Stimulated activated CD8-positive, alpha-beta memory T cell treated with anti-CD3 and anti-CD28 coated beads, Interleukin-15, amount 100 ng/mL, for 4 hours (primary cell): ENCODE results near the gene CACNA2D4.
A peak's percentile ranks its signal among the peaks of the same experiment; 100 is the strongest.

Experiments
- DNase-seq, 2 donors: peaks; one replicate each; pipeline ENCODE4 v3.0.0-alpha.2; 2020; ENCODE audit warnings: low read depth in 2 of 2

The CACNA2D4 gene

DNA sequence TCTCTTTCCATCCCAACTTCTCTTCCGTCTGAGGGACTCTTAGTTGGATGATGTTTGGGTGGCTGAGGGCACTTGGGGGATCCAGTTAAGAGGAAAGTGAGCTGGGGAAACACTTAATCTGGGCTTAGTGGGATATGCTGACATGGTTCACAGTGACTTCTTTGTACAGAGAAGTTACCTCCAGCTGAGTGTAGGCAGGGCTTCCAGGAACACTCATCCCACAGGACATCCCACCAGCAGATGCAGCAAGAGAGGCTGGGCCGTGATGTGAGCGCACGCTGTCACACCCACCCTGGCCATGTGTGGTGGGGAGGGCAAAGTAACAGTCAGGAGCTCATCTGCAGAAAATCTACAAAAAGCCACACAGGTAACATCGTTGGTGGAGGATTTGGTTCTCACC is 832 bp upstream of the CACNA2D4 start:
- DNase-seq: no peak

GRCh38 chr12:1918884-1919236 is 408 bp upstream of the CACNA2D4 start:
- no peak for DNase-seq

- DNase-seq: no peak
Measured at GRCh38 chr12:1917172-1918070, 1.0 kb downstream of the CACNA2D4 start.

GRCh38 chr12:1916371-1917171 is 1.9 kb downstream of the CACNA2D4 start:
- DNase-seq: no peak

GRCh38 chr12:1915082-1915968 is 3.1 kb downstream of the CACNA2D4 start:
- DNase-seq: no peak

DNA sequence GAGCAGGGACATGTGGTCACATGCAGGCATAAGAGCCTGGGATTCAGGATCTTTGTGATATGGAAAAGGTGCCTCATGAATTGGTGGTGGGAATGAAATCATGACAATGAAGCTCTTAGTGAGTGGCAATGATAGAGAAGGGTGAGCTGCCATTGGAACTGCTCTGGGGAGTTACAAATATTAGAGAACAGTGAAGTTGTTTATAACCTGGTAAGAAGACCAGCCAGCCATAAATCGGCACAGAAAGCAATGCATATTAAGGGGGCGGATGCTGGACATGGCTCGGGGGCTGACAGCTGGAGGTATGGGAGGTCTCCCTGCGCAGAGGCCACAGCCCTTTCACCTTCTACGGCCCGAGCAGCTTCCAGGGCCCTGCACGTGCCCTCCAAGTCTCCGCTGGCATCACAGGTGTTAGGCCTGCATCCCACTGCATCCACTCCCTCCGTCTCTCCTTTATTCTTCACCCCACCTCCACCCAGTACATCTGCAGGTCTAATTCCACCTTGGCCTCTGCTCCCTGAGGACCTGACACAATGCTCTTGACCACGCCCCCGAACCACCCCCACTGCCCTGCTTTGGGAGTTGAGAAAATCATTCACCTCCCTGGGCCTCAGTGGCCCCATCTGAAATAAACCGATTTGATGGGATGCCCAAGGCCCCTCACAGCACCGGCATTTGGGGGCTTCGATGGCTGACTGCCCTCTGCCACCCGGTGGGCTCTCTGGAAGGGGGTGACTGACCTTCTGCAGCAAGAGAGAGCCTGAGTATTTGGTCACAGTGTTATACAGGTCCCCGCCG is 4.1 kb downstream of the CACNA2D4 start:
- DNase-seq: no peak

DNA sequence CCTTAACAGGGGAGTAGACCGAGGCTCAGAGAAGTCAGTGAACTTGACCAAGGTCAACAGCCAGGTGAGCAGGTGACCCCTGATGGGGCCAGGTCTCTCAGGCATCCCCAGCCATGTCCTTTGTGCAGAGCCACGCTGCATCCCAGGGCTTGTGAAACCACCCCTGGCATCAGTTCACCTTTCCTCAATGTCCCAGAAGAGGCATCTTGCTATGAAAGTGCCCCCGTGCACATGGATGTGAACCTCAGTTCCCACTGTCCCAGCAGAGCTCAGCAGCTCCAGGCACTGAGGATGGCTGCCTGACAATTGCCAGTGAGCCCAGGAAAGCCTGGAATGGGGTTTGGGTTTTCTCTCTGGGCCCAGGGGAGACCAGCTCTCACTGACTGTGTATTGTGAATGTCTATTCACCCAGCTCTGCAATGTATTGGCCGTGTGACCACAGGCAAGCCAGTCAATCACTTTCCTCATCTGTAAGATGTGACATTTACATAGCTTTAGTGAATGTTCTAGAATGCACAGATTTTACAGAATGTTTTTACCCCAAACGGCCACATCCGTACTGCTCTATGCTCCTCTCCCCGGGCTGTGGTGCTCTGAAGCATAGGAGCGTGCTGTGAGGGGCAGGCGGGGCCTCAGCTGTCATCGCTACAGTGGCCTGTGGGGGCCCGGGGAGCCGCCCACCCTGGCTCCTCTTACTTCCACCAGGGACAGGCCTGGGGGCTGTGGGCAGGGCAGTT is 4.9 kb downstream of the CACNA2D4 start:
- no peak for DNase-seq

DNA sequence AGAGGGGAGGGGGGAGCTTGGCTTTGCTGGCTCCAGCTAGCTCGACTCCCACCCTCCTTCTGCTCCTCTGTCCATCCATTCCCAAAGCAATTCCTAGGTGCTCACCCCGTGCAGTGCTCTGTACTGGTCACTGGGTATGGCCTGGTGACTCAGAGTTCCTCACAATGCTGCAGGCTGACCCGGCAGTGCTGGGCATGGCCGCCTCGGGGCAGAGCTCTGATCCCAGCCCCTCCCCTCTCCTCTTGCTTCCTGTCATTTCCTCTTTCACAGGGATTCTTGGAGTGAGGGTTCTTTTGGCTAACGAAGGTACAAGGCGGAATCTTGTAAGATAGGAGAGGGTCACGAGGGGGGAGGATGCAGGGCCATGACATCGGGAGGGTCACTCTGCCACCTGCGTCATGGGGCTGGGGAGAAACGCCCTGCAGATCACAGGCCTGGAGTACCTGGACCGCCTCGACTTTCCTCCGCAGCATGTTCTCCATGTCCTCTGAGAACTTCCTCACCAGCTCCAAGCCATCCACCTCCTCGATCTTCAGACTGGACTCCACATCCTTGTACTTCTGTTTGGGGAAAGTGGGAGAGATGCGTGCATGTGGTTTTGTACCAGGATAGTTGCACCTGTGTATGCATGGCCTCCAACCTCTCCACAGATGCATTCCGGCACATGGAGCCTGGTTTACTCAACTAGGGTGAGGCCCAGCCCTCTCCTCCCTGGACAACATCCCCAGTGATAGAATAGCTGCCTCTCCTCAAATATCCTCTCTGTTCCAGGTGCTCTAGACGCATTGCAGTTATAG is 5.7 kb downstream of the CACNA2D4 start:
- DNase-seq: no peak

DNA sequence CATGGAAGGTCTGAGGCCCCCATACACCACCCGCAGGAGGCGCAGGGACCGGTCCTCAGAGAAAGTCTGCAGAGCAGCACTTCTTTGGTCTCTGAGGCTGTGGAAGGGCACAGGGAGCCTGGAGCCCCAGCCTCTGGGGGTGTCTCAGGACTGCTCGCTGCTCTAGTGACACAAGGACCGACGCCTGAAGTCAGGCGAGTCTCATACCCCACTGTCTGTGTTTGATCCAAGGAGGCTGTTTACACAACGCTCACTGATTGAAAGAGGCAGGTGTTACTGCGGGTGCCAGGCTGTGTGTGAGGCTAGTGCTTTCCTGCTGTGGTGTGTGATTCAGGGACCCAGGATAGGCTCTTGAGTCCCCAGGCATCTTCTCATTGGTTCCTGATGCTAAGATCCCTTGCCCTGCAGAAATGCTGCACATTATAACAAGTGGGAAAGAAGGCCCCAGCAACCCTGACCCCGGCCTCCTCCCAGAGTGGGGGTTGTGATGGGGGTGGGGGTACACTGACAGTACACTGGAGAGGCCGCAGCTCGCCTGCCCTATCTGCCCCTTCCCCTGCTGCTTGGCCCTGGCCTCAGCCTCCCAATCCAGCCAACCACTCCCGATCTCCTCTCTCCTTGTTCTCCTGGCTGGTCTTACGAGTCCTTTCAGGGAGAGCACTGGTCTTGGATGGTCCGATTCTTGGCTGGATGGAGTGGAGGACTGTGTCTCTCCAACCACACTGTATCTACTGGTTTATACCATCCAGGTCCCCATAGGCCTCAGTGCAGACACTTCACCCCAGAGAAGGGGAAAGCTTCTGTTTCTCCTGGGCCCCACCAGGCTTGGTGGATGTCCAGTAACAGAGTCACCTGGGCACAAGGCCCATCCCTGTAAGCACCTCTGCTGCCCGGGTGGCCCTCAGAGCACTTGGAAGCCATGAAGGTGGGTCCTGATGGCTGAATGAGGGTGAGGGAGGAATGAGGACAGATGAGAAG is 6.6 kb downstream of the CACNA2D4 start:
- no peak for DNase-seq

- DNase-seq: no peak
Measured at GRCh38 chr12:1910468-1910867, 8.0 kb downstream of the CACNA2D4 start.

DNA sequence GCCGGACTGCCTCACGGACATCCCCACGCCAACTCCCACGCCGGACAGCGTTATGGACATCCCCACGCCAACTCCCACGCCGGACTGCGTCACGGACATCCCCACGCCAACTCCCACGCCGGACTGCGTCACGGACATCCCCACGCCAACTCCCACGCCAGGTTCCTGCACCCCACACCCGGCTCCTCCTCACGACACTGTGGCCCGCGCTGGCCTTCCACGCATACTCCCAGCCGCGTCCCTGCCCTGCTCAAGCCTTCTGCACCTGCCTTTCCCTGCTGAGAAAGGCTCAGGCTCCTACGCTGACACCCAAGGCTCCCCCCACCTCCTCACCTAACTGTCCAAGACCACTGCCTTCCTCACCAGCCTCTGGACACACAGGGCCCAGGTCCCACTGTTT is 9.7 kb downstream of the CACNA2D4 start:
- no peak for DNase-seq

DNA sequence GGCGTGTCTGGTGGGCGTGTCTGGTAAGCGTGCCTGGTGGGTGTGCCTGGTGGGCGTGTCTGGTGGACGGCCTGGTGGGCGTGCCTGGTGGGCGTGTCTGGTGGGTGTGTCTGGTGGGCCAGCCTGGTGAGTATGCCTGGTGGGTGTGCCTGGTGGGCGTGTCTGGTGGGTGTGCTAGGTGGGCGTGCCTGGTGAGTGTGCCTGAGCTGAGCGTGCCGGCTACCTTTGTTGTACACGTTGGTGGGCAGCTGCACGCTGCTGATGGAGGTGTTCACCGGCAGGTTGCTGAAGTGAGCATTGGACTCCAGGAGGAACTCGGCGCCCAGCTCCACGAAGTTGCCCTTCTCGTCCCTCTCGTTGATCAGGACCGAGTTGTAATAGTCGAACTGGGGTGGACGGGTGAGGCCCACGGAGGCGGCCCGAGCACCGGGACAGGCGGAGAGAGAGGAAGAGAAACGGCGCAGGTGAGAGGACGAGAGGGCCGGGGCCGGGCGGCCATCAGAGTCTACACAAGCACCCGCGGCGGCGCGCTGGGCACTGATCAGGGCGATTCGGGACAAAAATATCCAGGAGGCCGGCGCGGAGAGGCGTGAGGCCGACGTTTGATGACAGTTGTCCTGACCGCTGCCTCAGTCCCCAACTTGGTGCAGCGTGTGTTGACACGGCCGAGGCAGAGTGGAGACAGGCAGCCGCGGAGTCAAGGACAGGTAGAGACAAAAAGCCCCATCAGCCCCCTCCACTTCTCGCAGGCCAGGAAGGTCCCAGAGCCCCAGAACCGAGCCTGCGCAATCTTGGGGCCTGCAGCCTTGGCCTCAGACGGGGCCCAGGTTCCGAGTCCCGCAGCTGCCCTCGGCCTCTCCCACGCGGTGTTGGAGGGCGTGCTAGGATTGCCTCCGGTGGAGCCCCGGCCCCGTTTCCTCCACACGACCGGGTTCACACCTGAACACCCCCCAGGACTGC is 10.5 kb downstream of the CACNA2D4 start:
- DNase-seq: peak in 1 of 2 donors; percentile 10

DNA sequence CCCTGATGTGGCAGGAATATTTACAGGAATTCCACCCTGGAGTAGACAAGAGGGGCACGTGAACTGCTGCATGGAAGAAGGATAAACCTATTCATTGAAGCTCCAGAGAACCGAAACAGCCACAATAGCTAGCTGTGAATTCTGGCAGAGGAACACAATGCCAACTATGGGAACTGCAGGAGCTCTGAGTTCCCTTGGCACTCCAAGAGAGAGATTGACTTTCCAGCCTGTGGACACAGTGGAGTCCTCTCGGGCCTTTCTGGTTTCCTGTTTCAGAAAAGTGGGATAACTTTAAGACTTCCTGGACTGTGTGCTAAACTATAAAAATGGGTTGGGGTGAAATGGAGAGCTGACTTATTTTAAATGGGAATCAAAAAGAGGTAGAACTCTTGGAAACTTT is 11.9 kb downstream of the CACNA2D4 start:
- no peak for DNase-seq

DNA sequence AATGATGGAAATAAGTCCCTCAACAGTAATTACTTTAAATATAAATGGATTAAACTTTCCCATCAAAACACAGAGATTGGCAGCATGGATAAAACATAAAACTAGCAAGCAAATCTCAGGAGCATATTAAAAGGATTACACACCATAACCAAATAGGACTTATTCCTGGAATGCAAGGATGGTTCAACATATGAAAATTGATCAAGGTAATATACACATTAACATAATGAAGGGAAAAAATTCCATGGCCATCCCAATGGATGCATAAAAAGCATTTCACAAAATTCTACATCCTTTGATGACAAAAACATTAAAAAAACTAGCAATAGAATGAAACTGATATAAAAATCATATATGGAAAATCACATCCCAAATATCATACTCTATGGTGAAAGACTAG is 13.6 kb downstream of the CACNA2D4 start:
- no peak for DNase-seq

DNA sequence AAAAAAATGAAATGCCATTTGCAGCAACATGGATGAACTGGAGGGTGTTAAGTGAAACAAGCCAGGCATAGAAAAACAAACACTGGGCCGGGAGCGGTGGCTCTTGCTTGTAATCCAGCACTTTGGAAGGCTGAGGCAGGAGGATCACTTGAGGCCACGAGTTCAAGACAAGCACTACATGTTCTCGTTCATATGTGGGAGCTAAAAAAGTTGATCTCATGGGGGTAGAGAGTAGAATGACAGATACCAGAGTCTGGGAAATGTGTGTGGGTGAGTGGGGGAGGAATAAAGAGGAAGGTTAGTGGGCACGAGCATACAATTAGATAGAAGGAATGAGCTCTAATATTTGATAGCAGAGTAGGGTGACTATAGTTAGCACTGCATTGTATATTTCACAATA is 21.5 kb downstream of the CACNA2D4 start:
- DNase-seq: no peak

DNA sequence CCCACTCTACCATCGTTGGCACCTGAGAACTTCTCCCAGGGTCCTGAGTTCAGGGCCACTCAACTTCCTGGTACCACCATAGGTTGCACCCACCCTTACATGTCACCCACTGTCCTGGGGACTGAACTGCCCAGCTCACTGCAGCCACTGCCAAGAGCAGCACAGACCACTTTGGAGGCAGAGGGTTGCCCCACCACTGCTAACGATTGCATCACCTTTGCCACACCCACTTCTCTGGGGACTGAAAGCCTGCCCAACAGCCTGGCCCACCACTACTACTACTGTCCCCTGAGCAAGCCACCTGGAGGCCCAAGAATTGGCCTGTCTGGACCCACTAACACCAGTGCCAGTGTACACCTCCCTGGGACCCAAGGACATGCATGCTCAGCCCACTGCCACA is 27.6 kb downstream of the CACNA2D4 start:
- no peak for DNase-seq

- no peak for DNase-seq
Measured at GRCh38 chr12:1890119-1890703, 28.2 kb downstream of the CACNA2D4 start.
